HepG2 (cell line): ENCODE data around the gene RABGGTA. TPM values are rescaled to one million over a fixed set of nuclear protein-coding genes. Genes with fewer than 3 reads are reported as not detected.

Experiments
- ATF7 ChIP-seq, 2 experiments: fragments of 450-650 bp in 1 of 2; sonication (generic) in 1 of 2; formaldehyde crosslinking in 1 of 2; IDR thresholded peaks; 2 replicates each; pipeline versions ENCODE4 v1.4.0 to v1.6.1; 2016 to 2020; ENCODE audit warnings: antibody characterized with exemption in 1 of 2, mild to moderate bottlenecking in 1 of 2, missing genetic modification reagents in 1 of 2
- KDM1A ChIP-seq: IDR thresholded peaks from 2 replicates; pipeline ENCODE4 v1.6.1; 2016; ENCODE audit warnings: missing compliant biosample characterization
- LCORL ChIP-seq, 2 experiments: fragments of 450-650 bp in 1 of 2; sonication (generic) in 1 of 2; formaldehyde crosslinking in 1 of 2; IDR thresholded peaks; 2 replicates each; pipeline versions ENCODE4 v1.5.0 to v1.6.1; 2017 to 2020; ENCODE audit warnings: antibody characterized with exemption in 1 of 2, missing genetic modification reagents in 1 of 2
- MATR3 ChIP-seq: sonication (generic); formaldehyde crosslinking; IDR thresholded peaks from 2 replicates; pipeline ENCODE4 v1.4.0; 2020; ENCODE audit warnings: missing genetic modification reagents
- NFIB ChIP-seq: sonication (generic); formaldehyde crosslinking; IDR thresholded peaks from 2 replicates; pipeline ENCODE4 v1.9.0; 2021; ENCODE audit warnings: missing genetic modification reagents, mild to moderate bottlenecking, borderline replicate concordance
- NPAS2 ChIP-seq: sonication (generic); formaldehyde crosslinking; IDR thresholded peaks from 2 replicates; pipeline ENCODE4 v1.8.0; 2022; ENCODE audit warnings: mild to moderate bottlenecking, missing genetic modification reagents, borderline replicate concordance
- NRL ChIP-seq: sonication (generic); formaldehyde crosslinking; IDR thresholded peaks from 2 replicates; pipeline ENCODE4 v1.5.0; 2020; ENCODE audit warnings: missing genetic modification reagents, mild to moderate bottlenecking, moderate library complexity, borderline replicate concordance
- RBM22 ChIP-seq: fragments of 200-400 bp; formaldehyde crosslinking; optimal IDR thresholded peaks from 2 replicates; pipeline ENCODE3; 2017; ENCODE audit warnings: mild to moderate bottlenecking, low read length, moderate library complexity
- RXRA ChIP-seq: sonication (generic); formaldehyde crosslinking; IDR thresholded peaks from 2 replicates; pipeline ENCODE4 v1.5.1; 2020; ENCODE audit warnings: missing genetic modification reagents
- SALL1 ChIP-seq: sonication (generic); formaldehyde crosslinking; IDR thresholded peaks from 2 replicates; pipeline ENCODE4 v1.8.0; 2022; ENCODE audit warnings: mild to moderate bottlenecking, missing genetic modification reagents
- SRSF4 ChIP-seq: fragments of 200-400 bp; formaldehyde crosslinking; IDR thresholded peaks from one replicate; pipeline ENCODE4 v1.6.1; 2018; ENCODE audit warnings: mild to moderate bottlenecking, low read depth, low read length, moderate library complexity; ENCODE audit not compliant: poor library complexity, severe bottlenecking
- TAF15 ChIP-seq: fragments of 200-400 bp; formaldehyde crosslinking; IDR thresholded peaks from one replicate; pipeline ENCODE4 v1.6.1; 2018; ENCODE audit warnings: mild to moderate bottlenecking, low read depth, low read length; ENCODE audit not compliant: poor library complexity, severe bottlenecking
- TOE1 ChIP-seq: sonication (generic); formaldehyde crosslinking; IDR thresholded peaks from 2 replicates; pipeline ENCODE4 v1.4.0; 2020; ENCODE audit warnings: mild to moderate bottlenecking, missing genetic modification reagents
- U2AF1 ChIP-seq: fragments of 200-400 bp; formaldehyde crosslinking; optimal IDR thresholded peaks from 2 replicates; pipeline ENCODE3; 2017; ENCODE audit warnings: mild to moderate bottlenecking, low read depth, low read length
- YEATS4 ChIP-seq: sonication (generic); formaldehyde crosslinking; IDR thresholded peaks from 2 replicates; pipeline ENCODE4 v1.4.0; 2020; ENCODE audit warnings: missing genetic modification reagents, borderline replicate concordance
- ZBTB38 ChIP-seq: sonication (generic); formaldehyde crosslinking; IDR thresholded peaks from 2 replicates; pipeline ENCODE4 v1.5.1; 2020; ENCODE audit warnings: mild to moderate bottlenecking, missing genetic modification reagents
- ZBTB42 ChIP-seq: sonication (generic); formaldehyde crosslinking; IDR thresholded peaks from 2 replicates; pipeline ENCODE4 v1.5.0; 2020; ENCODE audit warnings: mild to moderate bottlenecking, missing genetic modification reagents
- ZMAT3 ChIP-seq: sonication (generic); formaldehyde crosslinking; conservative IDR thresholded peaks from 2 replicates; pipeline ENCODE4 v1.7.0; 2021; ENCODE audit warnings: missing genetic modification reagents
- ZNF101 ChIP-seq: sonication (generic); formaldehyde crosslinking; IDR thresholded peaks from 2 replicates; pipeline ENCODE4 v1.4.0; 2020; ENCODE audit warnings: mild to moderate bottlenecking, low read depth, missing genetic modification reagents, borderline replicate concordance
- ZNF12 ChIP-seq: sonication (generic); formaldehyde crosslinking; IDR thresholded peaks from 2 replicates; pipeline ENCODE4 v1.5.0; 2020; ENCODE audit warnings: missing genetic modification reagents
- ZNF142 ChIP-seq: sonication (generic); formaldehyde crosslinking; IDR thresholded peaks from 2 replicates; pipeline ENCODE4 v1.4.0; 2020; ENCODE audit warnings: missing genetic modification reagents
- ZNF263 ChIP-seq: sonication (generic); formaldehyde crosslinking; IDR thresholded peaks from 2 replicates; pipeline ENCODE4 v1.4.0; 2020; ENCODE audit warnings: missing genetic modification reagents
- polyA plus RNA-seq, 8 experiments: library from polyadenylated mRNA; depleted of rRNA in 3 of 8; stranded (reverse) in 7 of 8; unstranded in 1 of 8; fragments of >200 nt; fragmentation: Illumina TruSeq in 4 of 8; extraction: Trizol in 4 of 8; gene quantifications; 2 replicates each; pipeline versions ENCODE4 v1.2.1 to v1.2.3, GENCODE V29; 2011 to 2016; ENCODE audit warnings: low read depth in 4 of 8, missing spikeins in 1 of 8, mixed read lengths in 1 of 8; ENCODE audit not compliant: insufficient read depth in 1 of 8
- total RNA-seq, 5 experiments: library from RNA; depleted of rRNA; stranded (reverse); fragments of >200 nt; fragmentation: Illumina TruSeq; extraction: Trizol; gene quantifications; 2 replicates each; pipeline ENCODE4 v1.2.3, GENCODE V29; 2016; ENCODE audit warnings: low read depth in 1 of 5
- TF ChIP-seq, protein P1 (sequence below): IDR thresholded peaks from 2 replicates; pipeline ENCODE4 v1.6.1; 2016; ENCODE audit warnings: missing biosample characterization, missing genetic modification reagents, low read depth

Gene RABGGTA
- total and polyA plus RNA-seq, 2 of the 13 experiments (the other 11 are each of a cell fraction or from before 2014, with no cell fraction given) = 57.9 to 90.8 TPM

GRCh38 chr14:24260026-24260779 lies 11.2 kb downstream of the RABGGTA start (continued):
- TF ChIP-seq ATF7 (IDR thresholded peaks at IDR 0.05) = no peak
- TF ChIP-seq ATF7 (CRISPR knock-in tag; IDR thresholded peaks at IDR 0.05) = no peak
- TF ChIP-seq ZNF142 = no peak
- no peak for TF ChIP-seq TAF15
- no peak for TF ChIP-seq ZNF101
- TF ChIP-seq MATR3 (CRISPR knock-in tag) = no peak
- no peak for TF ChIP-seq KDM1A (CRISPR knock-in tag)
- TF ChIP-seq, protein P1, sequence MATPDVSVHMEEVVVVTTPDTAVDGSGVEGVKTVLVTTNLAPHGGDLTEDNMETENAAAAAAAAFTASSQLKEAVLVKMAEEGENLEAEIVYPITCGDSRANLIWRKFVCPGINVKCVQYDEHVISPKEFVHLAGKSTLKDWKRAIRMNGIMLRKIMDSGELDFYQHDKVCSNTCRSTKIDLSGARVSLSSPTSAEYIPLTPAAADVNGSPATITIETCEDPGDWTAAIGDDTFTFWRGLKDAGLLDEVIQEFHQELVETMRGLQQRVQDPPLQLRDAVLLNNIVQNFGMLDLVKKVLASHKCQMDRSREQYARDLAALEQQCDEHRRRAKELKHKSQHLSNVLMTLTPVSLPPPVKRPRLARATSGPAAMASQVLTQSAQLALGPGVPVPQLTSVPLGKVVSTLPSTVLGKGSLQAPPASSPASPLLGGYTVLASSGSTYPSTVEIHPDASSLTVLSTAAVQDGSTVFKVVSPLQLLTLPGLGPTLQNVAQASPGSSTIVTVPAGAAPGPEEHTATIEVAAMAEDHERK (CRISPR knock-in tag) = no peak
- peak; percentile 12; the same call in 1 of the 2 replicates for TF ChIP-seq RXRA (CRISPR knock-in tag)
- peak; percentile 66 for TF ChIP-seq NRL
- TF ChIP-seq RBM22 = no peak
- TF ChIP-seq NPAS2 (CRISPR knock-in tag) = no peak
- no peak for TF ChIP-seq ZNF12 (CRISPR knock-in tag)
- no peak for TF ChIP-seq U2AF1
- TF ChIP-seq ZBTB38 = peak; percentile 80
- no peak for TF ChIP-seq SRSF4
- TF ChIP-seq NFIB (CRISPR knock-in tag) = peak; percentile 73; the same call in 1 of the 2 replicates
- 0 out of 2 replicates have a peak, but pooled peaks have one; percentile 45 for TF ChIP-seq ZNF263
- no peak for TF ChIP-seq YEATS4 (CRISPR knock-in tag)
- no peak for TF ChIP-seq TOE1 (CRISPR knock-in tag)
- TF ChIP-seq SALL1 = peak; percentile 37; the same call in 1 of the 2 replicates
- TF ChIP-seq ZBTB42 = 0 out of 2 replicates have a peak, but pooled peaks have one; percentile 44
- no peak for TF ChIP-seq ZMAT3 (CRISPR knock-in tag)
- TF ChIP-seq LCORL (IDR thresholded peaks at IDR 0.05) = no peak
- no peak for TF ChIP-seq LCORL (CRISPR knock-in tag; IDR thresholded peaks at IDR 0.05)
